ENCODE measurements around the gene UTRN.

UTRN gene

GRCh38 chr6:144284783-144285547 is at the start of gene UTRN:
Gene UTRN, plus strand, starts transcription at chr6:144285335. Its CDS starts 6,494 bp downstream, at chr6:144291829.
- peak in 11 of 14 donors; percentile 35 to 85 (median 69) for DNase-seq

GRCh38 chr6:144244688-144245087 is 40.4 kb upstream of the UTRN start:
- DNase-seq = no peak

GRCh38 chr6:144246988-144247387 is 38.1 kb upstream of the UTRN start:
- no peak for DNase-seq

GRCh38 chr6:144248003-144248402 is 37.1 kb upstream of the UTRN start:
- no peak for DNase-seq

- DNase-seq = no peak
Measured at GRCh38 chr6:144248476-144249301, 36.4 kb upstream of the UTRN start.

GRCh38 chr6:144250276-144250675 is 34.9 kb upstream of the UTRN start:
- DNase-seq = no peak

- DNase-seq = no peak
Measured at GRCh38 chr6:144252259-144252658, 32.9 kb upstream of the UTRN start.

GRCh38 chr6:144259986-144260385 is 25.1 kb upstream of the UTRN start:
- no peak for DNase-seq

- DNase-seq = no peak
Measured at GRCh38 chr6:144262470-144263369, 22.4 kb upstream of the UTRN start.

- DNase-seq = no peak
Measured at GRCh38 chr6:144263786-144264185, 21.3 kb upstream of the UTRN start.

GRCh38 chr6:144264270-144265060 is 20.7 kb upstream of the UTRN start:
- DNase-seq = no peak

GRCh38 chr6:144265061-144265357 is 20.1 kb upstream of the UTRN start:
- DNase-seq = no peak

GRCh38 chr6:144265390-144265789 is 19.7 kb upstream of the UTRN start:
- DNase-seq = no peak

- no peak for DNase-seq
Measured at GRCh38 chr6:144266091-144266649, 19.0 kb upstream of the UTRN start.

- no peak for DNase-seq
Measured at GRCh38 chr6:144268794-144269349, 16.3 kb upstream of the UTRN start.

- DNase-seq = no peak
Measured at GRCh38 chr6:144277174-144277573, 8.0 kb upstream of the UTRN start.

- no peak for DNase-seq
Measured at GRCh38 chr6:144277605-144278227, 7.4 kb upstream of the UTRN start.

- DNase-seq = no peak
Measured at GRCh38 chr6:144278659-144279314, 6.3 kb upstream of the UTRN start.

- no peak for DNase-seq
Measured at GRCh38 chr6:144279484-144280150, 5.5 kb upstream of the UTRN start.

All from C1 segment of cervical spinal cord (tissue), 14 donors.